ENCODE measurements around the gene AUTS2.

Gene AUTS2

GRCh38 chr7:69568266-69568665 is 30.0 kb upstream of the AUTS2 start:
- H3K4me3 ChIP-seq (ENCODE audit: low read depth, low read length), result no peak overlapping the region
- TF ChIP-seq CTCF (IDR thresholded peaks at IDR 0.05; ENCODE audit: insufficient read depth, low read depth, low read length, missing control alignments), result no peak
- DNase-seq (ENCODE audit: low read depth), result no peak

- DNase-seq (ENCODE audit: low read depth), result no peak
Measured at GRCh38 chr7:69575651-69576050, 22.6 kb upstream of the AUTS2 start.

DNA sequence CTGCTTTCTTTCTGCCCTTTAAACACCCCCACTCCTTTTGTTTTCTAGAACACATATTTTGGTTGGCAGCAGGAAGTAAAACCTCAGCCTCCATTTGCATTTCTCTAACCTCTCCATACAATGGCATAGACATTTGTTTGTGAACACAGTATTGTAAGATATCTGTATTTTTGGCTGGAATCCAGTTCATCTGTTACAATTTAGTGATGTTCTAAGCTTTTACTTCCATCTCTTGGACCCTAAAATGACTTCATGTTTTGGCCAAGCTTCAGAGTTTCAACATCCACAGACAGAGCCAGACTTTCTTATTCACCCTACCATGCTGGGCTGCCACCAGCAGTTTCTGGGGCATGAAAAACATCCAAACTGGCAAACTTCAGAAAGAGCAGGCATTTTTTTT is 21.1 kb upstream of the AUTS2 start:
- DNase-seq (ENCODE audit: low read depth), result peak; percentile 26
- no peak overlapping the region for H3K4me3 ChIP-seq (ENCODE audit: low read depth, low read length)
- TF ChIP-seq CTCF (IDR thresholded peaks at IDR 0.05; ENCODE audit: insufficient read depth, low read depth, low read length, missing control alignments), result no peak

More at GRCh38 chr7:69575651-69576050, 22.6 kb upstream of the AUTS2 start:
- H3K4me3 ChIP-seq (ENCODE audit: low read depth, low read length), result no peak overlapping the region
- TF ChIP-seq CTCF (IDR thresholded peaks at IDR 0.05; ENCODE audit: insufficient read depth, low read depth, low read length, missing control alignments), result no peak

GRCh38 chr7:69585169-69585568 is 13.1 kb upstream of the AUTS2 start:
- no peak overlapping the region for H3K4me3 ChIP-seq (ENCODE audit: low read depth, low read length)
- DNase-seq (ENCODE audit: low read depth), result no peak
- no peak for TF ChIP-seq CTCF (IDR thresholded peaks at IDR 0.05; ENCODE audit: insufficient read depth, low read depth, low read length, missing control alignments)

GRCh38 chr7:69586321-69586720 is 12.0 kb upstream of the AUTS2 start:
- H3K4me3 ChIP-seq (ENCODE audit: low read depth, low read length), result no peak overlapping the region
- DNase-seq (ENCODE audit: low read depth), result no peak
- TF ChIP-seq CTCF (IDR thresholded peaks at IDR 0.05; ENCODE audit: insufficient read depth, low read depth, low read length, missing control alignments), result no peak

GRCh38 chr7:69588773-69589172 is 9.5 kb upstream of the AUTS2 start:
- no peak for DNase-seq (ENCODE audit: low read depth)
- no peak for TF ChIP-seq CTCF (IDR thresholded peaks at IDR 0.05; ENCODE audit: insufficient read depth, low read depth, low read length, missing control alignments)
- no peak overlapping the region for H3K4me3 ChIP-seq (ENCODE audit: low read depth, low read length)

DNA sequence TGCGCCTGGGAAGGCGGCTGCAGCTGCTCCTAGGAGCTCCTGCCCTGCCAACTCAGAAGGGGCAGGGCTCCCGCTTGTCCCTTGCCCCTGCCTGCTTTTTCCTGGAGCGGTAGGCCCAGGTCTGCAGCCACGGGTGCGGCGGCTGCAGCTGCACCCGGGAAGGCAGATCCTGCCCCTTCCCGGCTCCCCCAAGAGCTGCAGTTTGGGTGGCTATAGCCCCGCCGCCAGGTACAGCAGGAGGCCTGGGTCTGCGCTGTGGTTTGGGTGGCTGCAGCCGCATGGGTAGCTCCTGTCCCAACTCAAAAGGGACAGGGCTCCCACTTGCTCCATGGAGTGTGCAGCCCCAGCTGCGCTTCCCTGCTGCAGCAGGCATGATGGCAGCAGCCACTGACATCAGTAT is 6.5 kb upstream of the AUTS2 start:
- TF ChIP-seq CTCF (IDR thresholded peaks at IDR 0.05; ENCODE audit: insufficient read depth, low read depth, low read length, missing control alignments), result no peak
- DNase-seq (ENCODE audit: low read depth), result no peak
- H3K4me3 ChIP-seq (ENCODE audit: low read depth, low read length), result no peak overlapping the region
